HepG2 (cell line): ENCODE data around the gene STUB1. TPM values are rescaled to one million over a fixed set of nuclear protein-coding genes. Genes with fewer than 3 reads are reported as not detected.

Experiments used
- ARID3A ChIP-seq: IDR thresholded peaks from 2 replicates; pipeline ENCODE4 v1.6.1; 2012; ENCODE audit warnings: low read depth, low read length, improper control_type of control experiment
- BCLAF1 ChIP-seq: fragments of 450-650 bp; IDR thresholded peaks from 2 replicates; pipeline ENCODE4 v1.6.1; 2017; ENCODE audit warnings: mild to moderate bottlenecking
- CCDC6 ChIP-seq: sonication (generic); formaldehyde crosslinking; IDR thresholded peaks from 2 replicates; pipeline ENCODE4 v1.8.1; 2022; ENCODE audit warnings: mild to moderate bottlenecking, missing genetic modification reagents, moderate library complexity
- GMEB1 ChIP-seq: sonication (generic); formaldehyde crosslinking; IDR thresholded peaks from 2 replicates; pipeline ENCODE4 v1.5.1; 2020; ENCODE audit warnings: missing genetic modification reagents, mild to moderate bottlenecking, borderline replicate concordance
- HNF4A ChIP-seq: sonication (generic); formaldehyde crosslinking; IDR thresholded peaks from 2 replicates; pipeline ENCODE4 v1.4.0; 2020; ENCODE audit warnings: missing genetic modification reagents
- IRF2 ChIP-seq: IDR thresholded peaks from 2 replicates; pipeline ENCODE4 v1.6.1; 2018; ENCODE audit warnings: missing genetic modification reagents, missing compliant biosample characterization
- ISL2 ChIP-seq: sonication (generic); formaldehyde crosslinking; IDR thresholded peaks from 2 replicates; pipeline ENCODE4 v1.5.0; 2020; ENCODE audit warnings: missing genetic modification reagents
- KLF12 ChIP-seq: sonication (generic); formaldehyde crosslinking; IDR thresholded peaks from 2 replicates; pipeline ENCODE4 v1.4.0; 2020; ENCODE audit warnings: missing genetic modification reagents, borderline replicate concordance
- LCORL ChIP-seq, 2 experiments: fragments of 450-650 bp in 1 of 2; sonication (generic) in 1 of 2; formaldehyde crosslinking in 1 of 2; IDR thresholded peaks; 2 replicates each; pipeline versions ENCODE4 v1.5.0 to v1.6.1; 2017 to 2020; ENCODE audit warnings: antibody characterized with exemption in 1 of 2, missing genetic modification reagents in 1 of 2
- PITX1 ChIP-seq: sonication (generic); formaldehyde crosslinking; IDR thresholded peaks from 2 replicates; pipeline ENCODE4 v1.5.1; 2020; ENCODE audit warnings: mild to moderate bottlenecking, missing genetic modification reagents
- PRDM4 ChIP-seq: sonication (generic); formaldehyde crosslinking; IDR thresholded peaks from 2 replicates; pipeline ENCODE4 v1.9.0; 2021; ENCODE audit warnings: missing genetic modification reagents, borderline replicate concordance
- SETDB1 ChIP-seq: sonication (generic); formaldehyde crosslinking; IDR thresholded peaks from 2 replicates; pipeline ENCODE4 v1.5.1; 2020; ENCODE audit warnings: missing genetic modification reagents, mild to moderate bottlenecking, borderline replicate concordance
- TEAD2 ChIP-seq: sonication (generic); formaldehyde crosslinking; IDR thresholded peaks from 2 replicates; pipeline ENCODE4 v1.9.0; 2021; ENCODE audit warnings: missing genetic modification reagents
- ZIK1 ChIP-seq: sonication (generic); formaldehyde crosslinking; IDR thresholded peaks from 2 replicates; pipeline ENCODE4 v1.5.0; 2020; ENCODE audit warnings: mild to moderate bottlenecking, low read depth, missing genetic modification reagents, borderline replicate concordance
- ZNF24 ChIP-seq: fragments of 450-650 bp; IDR thresholded peaks from 2 replicates; pipeline ENCODE4 v1.6.1; 2017; ENCODE audit warnings: antibody characterized with exemption, mild to moderate bottlenecking
- ZNF292 ChIP-seq: sonication (generic); formaldehyde crosslinking; IDR thresholded peaks from 2 replicates; pipeline ENCODE4 v1.8.1; 2022; ENCODE audit warnings: mild to moderate bottlenecking, low read depth, missing genetic modification reagents, borderline replicate concordance
- ZNF572 ChIP-seq: sonication (generic); formaldehyde crosslinking; IDR thresholded peaks from 2 replicates; pipeline ENCODE4 v1.5.1; 2020; ENCODE audit warnings: mild to moderate bottlenecking, missing genetic modification reagents
- ZNF773 ChIP-seq: sonication (generic); formaldehyde crosslinking; IDR thresholded peaks from 2 replicates; pipeline ENCODE4 v1.4.0; 2020; ENCODE audit warnings: missing genetic modification reagents, borderline replicate concordance
- ZUFSP ChIP-seq: sonication (generic); formaldehyde crosslinking; IDR thresholded peaks from 2 replicates; pipeline ENCODE4 v1.9.0; 2021; ENCODE audit warnings: missing genetic modification reagents, mild to moderate bottlenecking, borderline replicate concordance
- polyA plus RNA-seq, 8 experiments: library from polyadenylated mRNA; depleted of rRNA in 3 of 8; stranded (reverse) in 7 of 8; unstranded in 1 of 8; fragments of >200 nt; fragmentation: Illumina TruSeq in 4 of 8; extraction: Trizol in 4 of 8; gene quantifications; 2 replicates each; pipeline versions ENCODE4 v1.2.1 to v1.2.3, GENCODE V29; 2011 to 2016; ENCODE audit warnings: low read depth in 4 of 8, missing spikeins in 1 of 8, mixed read lengths in 1 of 8; ENCODE audit not compliant: insufficient read depth in 1 of 8
- total RNA-seq, 5 experiments: library from RNA; depleted of rRNA; stranded (reverse); fragments of >200 nt; fragmentation: Illumina TruSeq; extraction: Trizol; gene quantifications; 2 replicates each; pipeline ENCODE4 v1.2.3, GENCODE V29; 2016; ENCODE audit warnings: low read depth in 1 of 5

STUB1 gene
- total and polyA plus RNA-seq, 2 of the 13 experiments (the other 11 are each of a cell fraction or from before 2014, with no cell fraction given): 52.9 to 78.2 TPM

- TF ChIP-seq ZUFSP (CRISPR knock-in tag) (no peak), ARID3A (no peak), ZIK1 (CRISPR knock-in tag) (peak; percentile 20; the same call in 1 of the 2 replicates), ZNF24 (no peak), ZNF773 (no peak), ISL2 (CRISPR knock-in tag) (no peak), ZNF572 (CRISPR knock-in tag) (peak; percentile 62; the same call in 1 of the 2 replicates), KLF12 (CRISPR knock-in tag) (no peak), TEAD2 (CRISPR knock-in tag) (no peak), HNF4A (CRISPR knock-in tag) (no peak), GMEB1 (CRISPR knock-in tag) (no peak), IRF2 (CRISPR knock-in tag) (no peak), PITX1 (CRISPR knock-in tag) (no peak), SETDB1 (CRISPR knock-in tag) (no peak), ZNF292 (no peak), BCLAF1 (no peak), LCORL (IDR thresholded peaks at IDR 0.05) (no peak), LCORL (CRISPR knock-in tag; IDR thresholded peaks at IDR 0.05) (peak; percentile 50; the same call in 1 of the 2 replicates), CCDC6 (no peak), PRDM4 (CRISPR knock-in tag) (no peak)
Measured at GRCh38 chr16:720447-720989, 40.3 kb downstream of the STUB1 start (continued).
